ENCODE measurements around the gene C4A.

GRCh38 chr6:31979238-31979898 lies 2.5 kb upstream of the C4A start:
- no peak for TF ChIP-seq CTCF (IDR thresholded peaks at IDR 0.05; ENCODE audit: low read depth, low read length)
- TF ChIP-seq, protein P1, sequence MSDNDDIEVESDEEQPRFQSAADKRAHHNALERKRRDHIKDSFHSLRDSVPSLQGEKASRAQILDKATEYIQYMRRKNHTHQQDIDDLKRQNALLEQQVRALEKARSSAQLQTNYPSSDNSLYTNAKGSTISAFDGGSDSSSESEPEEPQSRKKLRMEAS (IDR thresholded peaks at IDR 0.05; ENCODE audit: low read depth, low read length), result no peak
- no peak for TF ChIP-seq POLR2A (IDR thresholded peaks at IDR 0.05; ENCODE audit: extremely low read depth, insufficient read length)
- no peak for TF ChIP-seq MYC (IDR thresholded peaks at IDR 0.05; ENCODE audit: low read depth, low read length)
